VCaP (cell line): ENCODE measurements around the gene SIRT1.

Source experiments
- H3K27ac ChIP-seq: fragments of 450-650 bp; 2 replicates; pipeline ENCODE4 v1.5.1; 2017
- CTCF ChIP-seq: fragments of 450-650 bp; conservative IDR thresholded peaks from 2 replicates; pipeline ENCODE4 v1.5.1; 2017; ENCODE audit warnings: mild to moderate bottlenecking, moderate library complexity

SIRT1 gene

GRCh38 chr10:67917679-67918078 lies 33.2 kb downstream of the SIRT1 start:
- no peak for TF ChIP-seq CTCF
- H3K27ac ChIP-seq, result peak overlapping the region; percentile 49

- H3K27ac ChIP-seq, result peak overlapping the region; percentile 34; the same call in 1 of the 2 replicates
- TF ChIP-seq CTCF, result no peak
Measured at GRCh38 chr10:67921065-67921464, 36.6 kb downstream of the SIRT1 start.

GRCh38 chr10:67923551-67923950 lies 39.1 kb downstream of the SIRT1 start:
- no peak overlapping the region for H3K27ac ChIP-seq
- no peak for TF ChIP-seq CTCF

GRCh38 chr10:67924136-67924535 lies 39.7 kb downstream of the SIRT1 start:
- no peak overlapping the region for H3K27ac ChIP-seq
- no peak for TF ChIP-seq CTCF

- no peak for TF ChIP-seq CTCF
- no peak overlapping the region for H3K27ac ChIP-seq
Measured at GRCh38 chr10:67925449-67926005, 41.1 kb downstream of the SIRT1 start.

- TF ChIP-seq CTCF, result no peak
- no peak overlapping the region for H3K27ac ChIP-seq
Measured at GRCh38 chr10:67926951-67927350, 42.5 kb downstream of the SIRT1 start.

GRCh38 chr10:67933199-67933598 lies 48.7 kb downstream of the SIRT1 start:
- H3K27ac ChIP-seq, result no peak overlapping the region
- no peak for TF ChIP-seq CTCF
